Retinal pigment epithelial cell (primary cell): ENCODE data around the gene GLIPR1L2.
"Not testable (repeated sequence)": the region's sequence is repeated elsewhere in the genome, so short reads cannot be mapped to it uniquely, and the experiment has no call there.

Experiments
- DNase-seq: peaks from one replicate; pipeline ENCODE4 v3.0.0-alpha.2; 2010; ENCODE audit warnings: low read depth
- H3K4me3 ChIP-seq: 2 replicates; pipeline ENCODE4 v1.5.1; 2011; ENCODE audit warnings: mild to moderate bottlenecking, low read length, control low read depth, moderate library complexity
- TF ChIP-seq, protein P1 (sequence below): conservative IDR thresholded peaks from 2 replicates; pipeline ENCODE4 v1.5.1; 2011; ENCODE audit warnings: low read depth, low read length, control low read depth, inconsistent platforms

GLIPR1L2 gene

DNA sequence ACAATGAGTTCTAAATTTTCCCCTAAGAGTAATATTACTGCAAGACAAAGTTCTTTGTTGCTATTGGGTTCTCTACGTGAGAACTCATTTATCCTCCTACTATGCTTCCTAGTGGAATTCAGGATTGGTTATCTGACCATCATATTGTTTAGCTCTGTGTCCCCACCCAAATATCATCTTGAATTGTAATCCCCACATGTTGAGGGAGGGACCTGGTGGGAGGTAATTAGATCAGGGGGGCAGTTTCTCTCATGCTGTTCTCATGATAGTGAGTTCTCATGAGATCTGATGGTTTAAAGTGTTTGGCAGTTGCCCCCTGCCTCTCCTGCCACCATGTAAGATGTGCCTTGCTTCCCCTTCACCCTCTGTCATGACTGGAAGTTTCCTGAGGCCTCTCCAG lies 36.6 kb downstream of the GLIPR1L2 start:
- no peak for DNase-seq
- H3K4me3 ChIP-seq, result no peak overlapping the region
- TF ChIP-seq, protein P1, sequence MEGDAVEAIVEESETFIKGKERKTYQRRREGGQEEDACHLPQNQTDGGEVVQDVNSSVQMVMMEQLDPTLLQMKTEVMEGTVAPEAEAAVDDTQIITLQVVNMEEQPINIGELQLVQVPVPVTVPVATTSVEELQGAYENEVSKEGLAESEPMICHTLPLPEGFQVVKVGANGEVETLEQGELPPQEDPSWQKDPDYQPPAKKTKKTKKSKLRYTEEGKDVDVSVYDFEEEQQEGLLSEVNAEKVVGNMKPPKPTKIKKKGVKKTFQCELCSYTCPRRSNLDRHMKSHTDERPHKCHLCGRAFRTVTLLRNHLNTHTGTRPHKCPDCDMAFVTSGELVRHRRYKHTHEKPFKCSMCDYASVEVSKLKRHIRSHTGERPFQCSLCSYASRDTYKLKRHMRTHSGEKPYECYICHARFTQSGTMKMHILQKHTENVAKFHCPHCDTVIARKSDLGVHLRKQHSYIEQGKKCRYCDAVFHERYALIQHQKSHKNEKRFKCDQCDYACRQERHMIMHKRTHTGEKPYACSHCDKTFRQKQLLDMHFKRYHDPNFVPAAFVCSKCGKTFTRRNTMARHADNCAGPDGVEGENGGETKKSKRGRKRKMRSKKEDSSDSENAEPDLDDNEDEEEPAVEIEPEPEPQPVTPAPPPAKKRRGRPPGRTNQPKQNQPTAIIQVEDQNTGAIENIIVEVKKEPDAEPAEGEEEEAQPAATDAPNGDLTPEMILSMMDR, result no peak

DNA sequence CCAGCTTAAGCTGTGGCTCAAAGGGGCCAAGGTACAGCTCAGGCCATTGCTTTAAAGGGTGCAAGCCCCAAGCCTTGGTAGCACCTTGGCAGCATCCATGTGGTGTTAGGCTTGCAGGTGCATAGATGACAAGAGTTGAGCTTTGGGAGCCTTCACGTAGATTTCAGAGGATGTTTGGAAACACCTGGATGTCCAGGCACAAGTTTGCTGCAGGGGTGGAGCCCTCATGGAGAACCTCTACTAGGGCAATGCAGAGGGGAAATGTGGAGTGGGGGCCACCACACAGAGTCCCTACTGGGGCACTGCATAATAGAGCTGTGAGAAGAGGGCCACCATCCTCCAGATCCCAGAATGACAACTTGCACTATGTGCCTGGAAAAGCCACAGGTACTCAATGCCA lies 37.9 kb downstream of the GLIPR1L2 start:
- DNase-seq, result no peak
- no peak overlapping the region for H3K4me3 ChIP-seq

DNA sequence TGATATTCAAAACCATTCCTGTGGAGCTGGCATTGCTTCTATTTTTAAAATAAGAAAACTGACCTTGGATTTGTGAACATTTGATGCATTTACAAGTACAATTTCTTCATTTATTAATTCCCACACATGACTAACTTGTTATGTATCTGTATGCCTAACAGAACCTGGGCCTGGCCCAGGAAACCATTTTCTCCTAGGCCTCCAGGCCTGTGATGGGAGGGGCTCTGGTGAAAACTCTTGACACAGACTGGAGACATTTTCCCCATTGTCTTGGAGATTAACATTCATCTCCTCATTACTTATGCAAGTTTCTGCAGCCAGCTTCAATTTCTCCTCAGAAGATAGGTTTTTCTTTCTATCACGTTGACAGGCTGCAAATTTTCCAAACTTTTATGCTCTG lies 42.0 kb downstream of the GLIPR1L2 start:
- DNase-seq, result no peak
- TF ChIP-seq, protein P1, result no peak
- H3K4me3 ChIP-seq, result no peak overlapping the region

More for the DNA sequence above, 37.9 kb downstream of the GLIPR1L2 start:
- TF ChIP-seq, protein P1, result no peak

DNA sequence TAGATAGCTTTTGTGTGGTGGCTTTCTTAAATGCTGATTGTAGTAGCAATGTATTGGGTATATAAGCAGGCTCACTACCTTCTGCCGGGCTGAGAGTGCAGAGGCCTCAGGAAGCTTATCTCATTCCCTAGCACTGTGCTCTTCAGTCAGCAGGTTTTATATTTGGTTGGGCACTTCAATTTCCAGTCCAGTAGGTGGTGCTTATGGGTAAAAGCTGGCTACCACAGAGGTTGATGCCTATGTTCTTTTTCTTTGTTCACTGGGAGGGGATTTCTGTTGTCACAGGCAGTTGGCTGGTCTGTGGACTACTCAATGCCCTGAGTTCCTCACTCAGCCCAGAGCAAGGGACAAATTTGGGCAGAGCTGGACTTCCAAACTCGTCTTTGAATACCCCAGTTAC lies 46.7 kb downstream of the GLIPR1L2 start:
- TF ChIP-seq, protein P1, result peak; percentile 24
- no peak overlapping the region for H3K4me3 ChIP-seq
- DNase-seq, result no peak

DNA sequence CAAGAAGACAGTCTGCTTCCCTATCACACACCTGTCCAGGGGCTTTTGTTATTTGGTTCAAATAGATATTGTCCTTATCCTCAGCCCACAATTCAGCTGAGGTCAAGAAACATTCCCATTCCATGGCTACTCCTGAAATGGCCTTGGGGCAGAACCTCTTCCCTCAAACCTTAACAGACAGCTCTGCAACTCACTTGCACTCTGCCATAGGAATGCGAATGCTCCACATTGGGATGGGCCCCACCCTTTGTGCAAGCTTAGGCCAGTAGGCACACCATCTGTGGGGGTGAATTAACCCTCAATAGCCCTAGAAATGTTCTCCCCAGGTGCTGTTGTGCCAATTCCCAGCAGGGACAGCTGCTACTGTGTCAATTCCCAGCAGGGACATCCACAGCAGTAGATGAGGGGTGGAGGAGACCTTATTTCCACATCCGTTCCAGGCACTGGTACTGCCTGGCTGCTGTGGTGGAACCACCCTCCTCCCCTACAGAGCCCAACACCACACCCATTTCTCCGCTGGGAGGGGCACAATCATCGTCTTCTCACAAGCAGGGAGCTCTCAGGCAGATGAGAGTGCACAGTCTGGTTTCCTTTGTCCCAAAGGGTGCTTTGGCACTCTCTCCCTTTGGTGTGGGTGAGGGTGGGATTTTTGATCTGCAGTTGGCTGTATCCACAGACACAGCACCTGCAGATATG lies 47.3 kb downstream of the GLIPR1L2 start:
- no peak overlapping the region for H3K4me3 ChIP-seq
- TF ChIP-seq, protein P1, result no peak
- no peak for DNase-seq

DNA sequence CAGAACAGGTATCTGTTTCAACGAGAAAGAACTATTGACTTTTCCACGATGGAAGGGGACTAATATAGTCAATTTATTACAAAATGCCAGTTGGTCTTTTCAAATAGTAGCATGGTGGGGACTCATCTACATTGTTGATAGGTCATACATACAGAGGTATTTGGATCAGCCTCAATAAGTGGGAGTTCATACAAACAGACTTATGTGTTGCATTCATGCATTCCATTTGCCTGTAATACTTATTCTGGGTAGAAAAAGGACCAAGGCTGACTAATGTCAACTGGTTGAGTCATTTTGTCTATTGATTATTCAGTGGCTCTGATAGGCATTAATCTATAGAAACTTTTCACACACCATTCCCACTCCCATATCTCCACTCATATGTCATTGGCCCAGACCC lies 48.2 kb downstream of the GLIPR1L2 start:
- TF ChIP-seq, protein P1, result no peak
- no peak overlapping the region for H3K4me3 ChIP-seq
- DNase-seq, result no peak

DNA sequence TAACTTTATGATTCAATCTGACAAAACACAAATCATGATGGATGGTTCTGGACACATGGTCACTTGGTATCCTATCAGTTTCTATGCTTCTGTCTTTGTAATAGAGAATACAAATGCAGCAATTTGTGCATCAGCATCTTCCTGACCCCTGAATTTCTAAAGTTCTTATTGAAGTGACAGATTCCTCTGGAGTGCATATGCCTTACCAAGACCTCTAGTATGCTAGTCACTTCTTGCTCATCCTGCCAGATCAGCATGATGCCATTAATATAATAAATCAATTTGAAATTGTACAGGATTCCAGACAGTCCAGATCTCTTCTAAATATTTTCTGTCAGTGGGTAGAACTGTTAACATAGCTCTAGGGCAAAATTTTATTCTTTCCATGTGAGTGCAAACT lies 49.0 kb downstream of the GLIPR1L2 start:
- H3K4me3 ChIP-seq, result no peak overlapping the region
- no peak for DNase-seq
- TF ChIP-seq, protein P1, result no peak

DNA sequence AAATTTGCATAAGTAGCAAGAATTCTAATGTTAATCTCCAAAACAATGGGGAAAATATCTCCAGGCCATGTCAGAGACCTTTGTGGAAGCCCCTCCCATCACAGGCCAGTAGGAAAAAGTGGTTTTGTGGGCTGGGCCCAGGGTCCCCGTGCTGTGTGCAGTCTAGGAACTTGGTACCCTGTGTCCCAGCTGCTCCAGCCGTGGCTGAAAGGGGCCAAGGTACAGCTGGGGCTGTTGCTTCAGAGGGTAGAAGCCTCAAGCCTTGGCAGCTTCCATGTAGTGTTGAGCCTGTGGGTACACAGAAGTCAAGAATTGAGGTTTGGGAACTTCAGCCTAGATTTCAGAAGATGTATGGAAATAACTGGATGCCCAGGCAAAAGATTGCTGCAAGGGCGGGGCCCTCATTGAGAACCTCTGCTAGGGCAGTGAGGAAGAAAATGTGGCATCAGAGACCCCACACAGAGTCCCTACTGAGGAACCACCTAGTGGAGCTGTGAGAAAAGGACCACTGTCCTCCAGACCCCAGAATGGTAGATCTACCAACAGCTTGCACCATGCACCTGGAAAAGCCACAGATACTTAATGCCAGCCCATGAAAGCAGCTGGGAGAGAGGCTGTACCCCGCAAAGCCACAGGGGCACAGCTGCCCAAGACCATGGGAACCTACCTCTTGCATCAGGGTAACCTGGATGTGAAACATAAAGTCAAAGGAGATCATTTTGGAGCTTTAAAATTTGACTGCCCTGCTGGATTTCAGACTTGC lies 51.0 kb downstream of the GLIPR1L2 start:
- not testable (repeated sequence) for H3K4me3 ChIP-seq, DNase-seq

DNA sequence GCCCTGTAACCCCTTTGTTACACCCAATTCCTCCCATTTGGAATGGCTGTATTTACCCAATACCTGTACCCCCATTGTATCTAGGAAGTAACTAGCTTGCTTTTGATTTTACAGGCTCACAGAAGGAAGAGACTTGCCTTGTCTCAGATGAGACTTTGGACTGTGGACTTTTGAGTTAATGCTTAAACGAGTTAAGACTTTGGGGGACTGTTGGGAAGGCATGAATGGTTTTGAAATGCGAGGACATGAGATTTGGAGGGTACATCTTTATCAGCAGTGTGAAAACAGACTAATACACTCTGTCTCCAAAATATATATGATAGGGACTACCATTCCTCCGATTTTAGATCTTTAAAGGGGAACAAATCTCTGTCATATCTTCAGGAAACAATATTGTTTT lies 51.6 kb downstream of the GLIPR1L2 start:
- not testable (repeated sequence) for DNase-seq, H3K4me3 ChIP-seq
